Smooth muscle cell (in vitro differentiated cells): ENCODE measurements around the gene ACIN1. TPM values are rescaled to one million over a fixed set of nuclear protein-coding genes. Genes with fewer than 3 reads are reported as not detected.

ENCODE experiments used
- DNase-seq: peaks from one replicate; lab custom pipeline; 2025; ENCODE audit not compliant: unreplicated experiment; lab: John Stamatoyannopoulos, UW
- H2AFZ ChIP-seq: fragments of 200-600 bp; sonication (generic); 2 replicates; pipeline ENCODE4 v1.6.0; 2016; ENCODE audit warnings: antibody characterized with exemption, low read depth, mild to moderate bottlenecking
- H3F3A ChIP-seq: fragments of 200-600 bp; sonication (generic); 2 replicates; pipeline ENCODE4 v1.6.0; 2017; ENCODE audit warnings: antibody characterized with exemption, low read depth
- H3K27ac ChIP-seq: fragments of 200-600 bp; sonication (generic); 2 replicates; pipeline ENCODE4 v1.5.1; 2016; ENCODE audit warnings: low read depth, mild to moderate bottlenecking
- H3K27me3 ChIP-seq: fragments of 200-600 bp; sonication (generic); 2 replicates; pipeline ENCODE4 v1.6.1; 2016; ENCODE audit warnings: low read depth, mild to moderate bottlenecking
- H3K36me3 ChIP-seq: fragments of 200-600 bp; sonication (generic); 2 replicates; pipeline ENCODE4 v1.5.1; 2016; ENCODE audit warnings: low read depth
- H3K4me1 ChIP-seq: fragments of 200-600 bp; sonication (generic); 2 replicates; pipeline ENCODE4 v1.5.1; 2016; ENCODE audit warnings: low read depth
- H3K4me2 ChIP-seq: fragments of 200-600 bp; sonication (generic); 2 replicates; pipeline ENCODE4 v1.6.0; 2016; ENCODE audit warnings: mild to moderate bottlenecking
- H3K4me3 ChIP-seq: fragments of 200-600 bp; sonication (generic); 2 replicates; pipeline ENCODE4 v1.5.1; 2016; ENCODE audit warnings: mild to moderate bottlenecking
- H3K79me2 ChIP-seq: fragments of 200-600 bp; sonication (generic); 2 replicates; pipeline ENCODE4 v1.6.0; 2016; ENCODE audit warnings: low read depth, mild to moderate bottlenecking
- H3K9ac ChIP-seq: fragments of 200-600 bp; sonication (generic); 2 replicates; pipeline ENCODE4 v1.6.0; 2016; ENCODE audit warnings: low read depth
- H3K9me3 ChIP-seq: fragments of 200-600 bp; sonication (generic); replicated peaks from 2 replicates; pipeline ENCODE4 v1.5.1; 2016; ENCODE audit warnings: low read depth
- H4K20me1 ChIP-seq: fragments of 200-600 bp; sonication (generic); 2 replicates; pipeline ENCODE4 v1.6.0; 2016; ENCODE audit warnings: low read depth
- WGBS: methylation state at CpG from one replicate; pipeline ENCODE4 v1.1.7; 2016; ENCODE audit warnings: low lambda C conversion rate; 5-methylcytosine and 5-hydroxymethylcytosine counted together
- polyA plus RNA-seq: library from polyadenylated mRNA; unstranded; fragments of >200 nt; fragmentation: Nextera tagmentation; extraction: Ambion mirVana; gene quantifications from 2 replicates; pipeline ENCODE4 v1.2.1, GENCODE V29; 2016
- total RNA-seq: library from RNA; depleted of rRNA; stranded (reverse); fragments of >200 nt; gene quantifications from 2 replicates; pipeline ENCODE4 v1.2.3, GENCODE V29; 2014
- TF ChIP-seq, protein P1 (sequence below): fragments of 200-600 bp; sonication (generic); IDR thresholded peaks from 2 replicates; pipeline ENCODE4 v1.5.1; 2017; ENCODE audit warnings: borderline replicate concordance, mild to moderate bottlenecking, antibody characterized with exemption; ENCODE audit not compliant: insufficient read depth, poor library complexity, severe bottlenecking

Gene ACIN1
- total and polyA plus RNA-seq, 2 experiments from 2014 or later: 33.7 to 64.5 TPM

DNA sequence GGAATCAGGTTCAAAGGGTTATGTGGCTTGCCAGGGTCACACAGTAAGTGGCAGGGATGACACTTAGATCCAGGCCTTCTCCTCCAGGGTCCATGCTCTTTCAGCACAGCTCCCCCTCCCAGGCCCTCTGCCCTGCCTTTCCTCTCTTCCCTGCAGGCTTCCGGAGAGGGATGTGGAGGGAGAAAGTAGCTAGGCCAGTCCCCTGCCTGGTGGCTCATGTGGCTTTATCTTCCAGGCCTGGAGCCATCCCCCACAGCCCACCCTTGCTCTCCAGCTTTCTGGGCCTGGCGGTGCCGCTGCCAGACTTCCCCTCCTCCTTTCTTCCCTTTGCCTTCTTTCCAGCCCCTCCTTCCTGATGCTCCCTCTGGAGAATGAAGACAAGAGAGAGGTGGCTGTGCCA lies 51.2 kb downstream of the ACIN1 start:
- Histone ChIP-seq H4K20me1 (no peaks in the 10 kb centered on the region), H3K9ac (no peak overlapping the region), H3K79me2 (no peaks in the 10 kb centered on the region), H3K27ac (no peak overlapping the region), H3F3A (no peaks in the 10 kb centered on the region), H3K4me2 (no peak overlapping the region), H3K9me3 (no peaks in the 10 kb centered on the region), H3K27me3 (no peaks in the 10 kb centered on the region), H3K4me3 (no peak overlapping the region), H3K36me3 (no peaks in the 10 kb centered on the region), H2AFZ (peak overlapping the region; percentile 75), H3K4me1 (no peaks in the 10 kb centered on the region)
- 40% methylated on average over 3 of the region's 3 CpGs for WGBS
- TF ChIP-seq, protein P1, sequence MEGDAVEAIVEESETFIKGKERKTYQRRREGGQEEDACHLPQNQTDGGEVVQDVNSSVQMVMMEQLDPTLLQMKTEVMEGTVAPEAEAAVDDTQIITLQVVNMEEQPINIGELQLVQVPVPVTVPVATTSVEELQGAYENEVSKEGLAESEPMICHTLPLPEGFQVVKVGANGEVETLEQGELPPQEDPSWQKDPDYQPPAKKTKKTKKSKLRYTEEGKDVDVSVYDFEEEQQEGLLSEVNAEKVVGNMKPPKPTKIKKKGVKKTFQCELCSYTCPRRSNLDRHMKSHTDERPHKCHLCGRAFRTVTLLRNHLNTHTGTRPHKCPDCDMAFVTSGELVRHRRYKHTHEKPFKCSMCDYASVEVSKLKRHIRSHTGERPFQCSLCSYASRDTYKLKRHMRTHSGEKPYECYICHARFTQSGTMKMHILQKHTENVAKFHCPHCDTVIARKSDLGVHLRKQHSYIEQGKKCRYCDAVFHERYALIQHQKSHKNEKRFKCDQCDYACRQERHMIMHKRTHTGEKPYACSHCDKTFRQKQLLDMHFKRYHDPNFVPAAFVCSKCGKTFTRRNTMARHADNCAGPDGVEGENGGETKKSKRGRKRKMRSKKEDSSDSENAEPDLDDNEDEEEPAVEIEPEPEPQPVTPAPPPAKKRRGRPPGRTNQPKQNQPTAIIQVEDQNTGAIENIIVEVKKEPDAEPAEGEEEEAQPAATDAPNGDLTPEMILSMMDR: no peak
- no peak for DNase-seq

DNA sequence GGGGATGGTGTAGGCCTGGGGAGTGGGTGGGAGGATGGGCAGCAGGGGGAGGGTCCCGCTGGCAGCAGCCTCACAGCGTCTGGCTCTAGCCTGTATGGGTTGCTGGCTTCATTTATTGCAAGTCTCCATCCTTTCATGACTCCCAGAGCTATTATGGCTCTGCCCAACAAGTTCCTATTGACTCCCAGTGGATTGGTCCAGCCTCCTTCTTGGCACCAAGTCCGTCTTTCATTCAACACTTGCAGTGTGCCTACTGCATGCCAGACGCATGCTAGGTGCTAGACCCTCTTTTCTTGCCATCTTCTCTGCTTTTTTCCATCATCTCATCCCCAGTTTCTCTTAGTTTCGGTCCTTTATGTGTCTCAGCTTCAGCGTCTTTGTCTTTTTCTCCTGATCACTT lies 51.8 kb downstream of the ACIN1 start:
- Histone ChIP-seq H3K27me3 (no peaks in the 10 kb centered on the region), H3K9me3 (no peaks in the 10 kb centered on the region), H3K4me1 (no peaks in the 10 kb centered on the region), H3K4me3 (no peak overlapping the region), H3F3A (no peaks in the 10 kb centered on the region), H3K79me2 (no peaks in the 10 kb centered on the region), H3K36me3 (no peaks in the 10 kb centered on the region), H3K27ac (no peak overlapping the region), H3K9ac (no peak overlapping the region), H2AFZ (peak overlapping the region; percentile 75), H3K4me2 (no peak overlapping the region), H4K20me1 (no peaks in the 10 kb centered on the region)
- TF ChIP-seq, protein P1: no peak
- 95% methylated on average over 6 of the region's 6 CpGs for WGBS
- DNase-seq: no peak

DNA sequence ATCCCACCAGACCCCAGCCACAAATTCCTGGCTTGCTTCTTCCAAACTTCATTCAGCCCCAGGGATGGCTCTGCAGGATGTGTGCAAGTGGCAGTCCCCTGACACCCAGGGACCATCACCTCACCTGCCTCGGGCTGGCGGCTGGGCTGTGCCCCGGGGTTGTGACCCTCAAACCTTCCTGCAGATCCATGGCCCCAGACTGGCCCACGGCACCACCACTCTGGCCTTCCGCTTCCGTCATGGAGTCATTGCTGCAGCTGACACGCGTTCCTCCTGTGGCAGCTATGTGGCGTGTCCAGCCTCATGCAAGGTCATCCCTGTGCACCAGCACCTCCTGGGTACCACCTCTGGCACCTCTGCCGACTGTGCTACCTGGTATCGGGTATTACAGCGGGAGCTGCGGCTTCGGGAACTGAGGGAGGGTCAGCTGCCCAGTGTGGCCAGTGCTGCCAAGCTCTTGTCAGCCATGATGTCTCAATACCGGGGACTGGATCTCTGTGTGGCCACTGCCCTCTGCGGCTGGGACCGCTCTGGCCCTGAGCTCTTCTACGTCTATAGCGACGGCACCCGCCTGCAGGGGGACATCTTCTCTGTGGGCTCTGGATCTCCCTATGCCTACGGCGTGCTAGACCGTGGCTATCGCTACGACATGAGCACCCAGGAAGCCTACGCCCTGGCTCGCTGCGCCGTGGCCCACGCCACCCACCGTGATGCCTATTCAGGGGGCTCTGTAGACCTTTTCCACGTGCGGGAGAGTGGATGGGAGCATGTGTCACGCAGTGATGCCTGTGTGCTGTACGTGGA lies 52.6 kb downstream of the ACIN1 start, which contains the start of gene PSMB11:
Gene PSMB11 (plus strand): TSS at position 51 of the 804 bp plus-strand sequence. CDS start 14 bp downstream, at position 65.
- Histone ChIP-seq H3K36me3 (no peaks in the 10 kb centered on the region), H2AFZ (no peak within 1 kb of the TSS), H3K79me2 (no peaks in the 10 kb centered on the region), H3K27me3 (no peaks in the 10 kb centered on the region), H3K9me3 (no peaks in the 10 kb centered on the region), H3F3A (no peaks in the 10 kb centered on the region), H4K20me1 (no peaks in the 10 kb centered on the region), H3K4me2 (no peak within 1 kb of the TSS), H3K4me3 (no peak within 1 kb of the TSS), H3K9ac (no peak within 1 kb of the TSS), H3K4me1 (no peaks in the 10 kb centered on the region), H3K27ac (no peak within 1 kb of the TSS)
- TF ChIP-seq, protein P1: no peak
- DNase-seq: no peak
- 97% methylated on average over 36 of the region's 36 CpGs for WGBS

DNA sequence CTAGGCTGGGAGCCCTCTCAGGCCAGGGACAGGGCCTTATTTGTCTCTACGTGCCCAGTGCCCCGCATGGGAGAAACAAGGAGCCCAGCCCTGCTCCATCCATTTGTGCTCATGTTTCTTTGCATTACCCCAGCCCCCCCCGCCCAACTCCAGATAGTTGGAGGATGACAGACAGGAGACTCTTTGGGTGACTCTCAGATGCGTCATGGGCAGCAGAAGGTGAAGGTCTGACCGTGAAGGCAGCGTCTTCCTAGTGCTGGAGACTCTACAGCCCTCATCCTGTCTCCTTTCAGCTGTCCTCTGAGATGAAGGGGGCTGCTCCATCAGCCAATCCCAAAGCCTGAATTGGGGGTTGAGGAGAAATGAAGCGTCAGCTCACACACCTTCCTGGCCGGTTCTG lies 53.2 kb downstream of the ACIN1 start:
- H3F3A ChIP-seq: no peaks in the 10 kb centered on the region
- no peaks in the 10 kb centered on the region for H4K20me1 ChIP-seq
- no peak for DNase-seq
- no peaks in the 10 kb centered on the region for H3K36me3 ChIP-seq
- H3K4me1 ChIP-seq: no peaks in the 10 kb centered on the region
- no peak overlapping the region for H2AFZ ChIP-seq
- no peak overlapping the region for H3K27ac ChIP-seq
- H3K27me3 ChIP-seq: no peaks in the 10 kb centered on the region
- TF ChIP-seq, protein P1: no peak
- no peak overlapping the region for H3K4me3 ChIP-seq
- no peak overlapping the region for H3K4me2 ChIP-seq
- WGBS: 91% methylated on average over 7 of the region's 8 CpGs
- H3K9me3 ChIP-seq: no peaks in the 10 kb centered on the region
- H3K79me2 ChIP-seq: no peaks in the 10 kb centered on the region
- H3K9ac ChIP-seq: no peak overlapping the region
